Panc1 (cell line): ENCODE measurements around the gene KIF26B. TPM values are rescaled to one million over a fixed set of nuclear protein-coding genes. Genes with fewer than 3 reads are reported as not detected.
"Not testable (repeated sequence)": the region's sequence is repeated elsewhere in the genome, so short reads cannot be mapped to it uniquely, and the experiment has no call there.

Experiments used
- ATAC-seq: fragments of 200-7000 bp; cut with Tn5 transposase; 2 replicates; pipeline ENCODE4 v1.9.1; 2020; ENCODE audit warnings: mild to moderate bottlenecking, moderate library complexity
- BruUV-seq: library from RNA; stranded (reverse); fragments of 400-500 nt; replicated peaks from 2 replicates; lab custom pipeline; 2021; lab: Mats Ljungman, UMichigan
- CTCF ChIA-PET: fragments of 300-600 bp; sonication (Branson Sonifier 250); formaldehyde crosslinking; loops from one replicate; lab custom pipeline; 2022; ENCODE audit warnings: antibody characterized with exemption; lab: Charles Lee
- POLR2A ChIA-PET: fragments of 300-600 bp; sonication (Branson Sonifier 250); formaldehyde crosslinking; loops from one replicate; lab custom pipeline; 2022; ENCODE audit warnings: antibody characterized with exemption; lab: Charles Lee
- DNase-seq: peaks from one replicate; pipeline ENCODE4 v3.0.0-alpha.2; 2010; ENCODE audit warnings: low read depth, low spot score
- H3K27ac ChIP-seq: 2 replicates; pipeline ENCODE4 v1.5.1; 2011; ENCODE audit warnings: mild to moderate bottlenecking, low read length, inconsistent platforms
- H3K27me3 ChIP-seq: fragments of 200-500 bp; sonication (Bioruptor generic); 2 replicates; pipeline ENCODE4 v1.6.0; 2014; ENCODE audit warnings: low read length, inconsistent platforms; ENCODE audit not compliant: control insufficient read depth, insufficient read depth
- H3K36me3 ChIP-seq: fragments of 200-500 bp; sonication (Bioruptor generic); 2 replicates; pipeline ENCODE4 v1.5.1; 2014; ENCODE audit warnings: inconsistent platforms, mild to moderate bottlenecking, low read length, moderate library complexity; ENCODE audit not compliant: control insufficient read depth, insufficient read depth
- H3K4me1 ChIP-seq: 2 replicates; pipeline ENCODE4 v1.5.1; 2011; ENCODE audit warnings: inconsistent platforms, mild to moderate bottlenecking, low read length, moderate library complexity; ENCODE audit not compliant: control insufficient read depth, insufficient read depth
- H3K4me3 ChIP-seq, 2 experiments: 2 replicates each; pipeline ENCODE4 v1.5.1; 2011 to 2012; ENCODE audit warnings: low read depth in 2 of 2, low read length in 2 of 2, mild to moderate bottlenecking in 2 of 2, inconsistent platforms in 1 of 2, moderate library complexity in 1 of 2
- H3K9me3 ChIP-seq: fragments of 200-500 bp; sonication (Bioruptor generic); 2 replicates; pipeline ENCODE4 v1.5.1; 2014; ENCODE audit warnings: low read depth, mild to moderate bottlenecking, inconsistent platforms, low read length, moderate library complexity; ENCODE audit not compliant: control insufficient read depth, insufficient read depth
- CTCF ChIP-seq: fragments of 450-650 bp; IDR thresholded peaks from 2 replicates; pipeline ENCODE4 v1.5.1; 2017; ENCODE audit warnings: mild to moderate bottlenecking
- POLR2AphosphoS5 ChIP-seq: IDR thresholded peaks from 2 replicates; pipeline ENCODE4 v1.6.1; 2012; ENCODE audit warnings: mild to moderate bottlenecking, low read depth, low read length, moderate library complexity
- REST ChIP-seq, 2 experiments: IDR thresholded peaks; 2 replicates each; pipeline ENCODE4 v1.6.1; 2011 to 2012; ENCODE audit warnings: low read depth in 2 of 2, control low read depth in 1 of 2, low read length in 1 of 2, mild to moderate bottlenecking in 1 of 2, moderate library complexity in 1 of 2; ENCODE audit not compliant: insufficient read depth in 1 of 2
- SIN3A ChIP-seq: IDR thresholded peaks from 2 replicates; pipeline ENCODE4 v1.6.1; 2012; ENCODE audit warnings: low read depth, mild to moderate bottlenecking, low read length, moderate library complexity, borderline replicate concordance; ENCODE audit not compliant: insufficient read depth
- TCF7L2 ChIP-seq: IDR thresholded peaks from 2 replicates; pipeline ENCODE4 v1.6.1; 2011; ENCODE audit warnings: mild to moderate bottlenecking, low read depth, low read length, inconsistent platforms
- in situ Hi-C: cut with HindIII; loops from 2 replicates; pipeline ENCODE4 v1.10.0; 2016; ENCODE audit warnings: low sequenced_read_pairs, low pct_unique_long_range_greater_than_20kb
- intact Hi-C: fragments of 100-400 bp; cut with micrococcal nuclease; formaldehyde crosslinking; loops from one replicate; pipeline ENCODE4 v1.10.0; 2022; ENCODE audit not compliant: unreplicated experiment
- total RNA-seq: library from RNA; stranded (reverse); gene quantifications from one replicate; pipeline ENCODE4 v1.2.1, GENCODE V29; 2021; ENCODE audit not compliant: unreplicated experiment

The KIF26B gene
- total RNA-seq, 1 experiment from 2014 or later = 0.33 TPM

- Histone ChIP-seq H3K27ac (no peak overlapping the region), H3K9me3 (no peaks in the 10 kb centered on the region), H3K27me3 (no peaks in the 10 kb centered on the region), H3K4me1 (no peaks in the 10 kb centered on the region), H3K4me3 (no peak overlapping the region), H3K36me3 (no peaks in the 10 kb centered on the region)
- TF ChIP-seq POLR2AphosphoS5 = no peak
- no peak for TF ChIP-seq REST (IDR thresholded peaks at IDR 0.05; ENCODE audit: insufficient read depth in 1 of 2, low read depth in 2 of 2, low read length in 1 of 2)
- TF ChIP-seq SIN3A = no peak
- TF ChIP-seq CTCF = no peak
- TF ChIP-seq TCF7L2 = no peak
- intact Hi-C loops = no loop called here
- ATAC-seq = no peak
- BruUV-seq = no TSS peak
- CTCF ChIA-PET = no interaction called here
- in situ Hi-C loops = no loop called here
- DNase-seq = no peak
- POLR2A ChIA-PET = interaction anchor here (0.5 kb wide), 1 partner anchor 108 kb away, joined by 5 read pairs; no protein-coding TSS in a partner anchor
These were observed 180.2 kb downstream of the KIF26B start for GRCh38 chr1:245334827-245335490.

- DNase-seq, H3K27me3 ChIP-seq, H3K4me1 ChIP-seq, CTCF ChIA-PET, H3K9me3 ChIP-seq, in situ Hi-C loops, H3K36me3 ChIP-seq, H3K4me3 ChIP-seq, BruUV-seq, ATAC-seq, H3K27ac ChIP-seq, intact Hi-C loops: not testable (repeated sequence)
- POLR2A ChIA-PET = interaction anchor here (0.5 kb wide), 1 partner anchor 109 kb away, joined by 5 read pairs; no protein-coding TSS in a partner anchor
These were observed 180.9 kb downstream of the KIF26B start for GRCh38 chr1:245335684-245336083.
